Measurements from ENCODE around the gene SDE2.
"Not testable (repeated sequence)": the region's sequence is repeated elsewhere in the genome, so short reads cannot be mapped to it uniquely, and the experiment has no call there.

Gene SDE2

DNA sequence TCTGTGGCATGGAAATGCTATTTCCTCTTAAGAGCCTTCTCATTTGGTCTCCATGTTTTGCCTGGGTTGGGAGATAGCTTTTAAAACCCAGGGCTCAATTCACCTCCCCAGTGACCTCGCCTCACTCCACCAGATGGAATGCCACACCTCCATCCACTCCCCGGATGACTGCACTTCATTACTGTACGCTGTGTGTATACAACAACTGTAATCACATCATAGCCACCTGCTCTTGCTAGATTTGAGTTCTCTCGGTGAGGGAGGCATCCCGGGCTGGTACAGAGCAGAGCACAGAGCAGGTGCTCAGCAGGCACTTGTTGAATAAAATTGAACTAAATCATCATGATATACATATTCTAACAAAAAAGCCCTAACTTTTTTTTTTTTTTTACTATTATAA, 26.0 kb downstream of the SDE2 start:
- DNase-seq: no peak

- DNase-seq: no peak
These were observed 26.6 kb downstream of the SDE2 start for GRCh38 chr1:225972344-225973152.

DNA sequence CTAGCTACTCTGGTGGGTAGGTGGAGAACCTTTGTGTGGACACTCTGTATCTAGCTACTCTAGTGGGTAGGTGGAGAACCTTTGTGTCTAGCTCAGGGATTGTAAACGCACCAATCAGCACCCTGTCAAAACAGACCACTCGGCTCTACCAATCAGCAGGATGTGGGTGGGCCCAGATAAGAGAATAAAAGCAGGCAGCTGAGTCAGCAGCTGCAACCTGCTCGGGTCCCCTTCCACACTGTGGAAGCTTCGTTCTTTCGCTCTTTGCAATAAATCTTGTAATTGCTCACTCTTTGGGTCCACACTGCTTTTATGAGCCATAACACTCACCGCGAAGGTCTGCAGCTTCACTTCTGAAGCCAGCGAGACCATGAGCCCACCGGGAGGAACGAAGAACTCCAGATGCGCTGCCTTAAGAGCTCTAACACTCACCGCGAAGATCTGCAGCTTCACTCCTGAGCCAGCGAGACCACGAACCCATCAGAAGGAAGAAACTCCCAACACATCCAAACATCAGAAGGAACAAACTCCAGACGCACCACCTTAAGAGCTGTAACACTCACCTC, 28.5 kb downstream of the SDE2 start:
- not testable (repeated sequence) for DNase-seq

DNA sequence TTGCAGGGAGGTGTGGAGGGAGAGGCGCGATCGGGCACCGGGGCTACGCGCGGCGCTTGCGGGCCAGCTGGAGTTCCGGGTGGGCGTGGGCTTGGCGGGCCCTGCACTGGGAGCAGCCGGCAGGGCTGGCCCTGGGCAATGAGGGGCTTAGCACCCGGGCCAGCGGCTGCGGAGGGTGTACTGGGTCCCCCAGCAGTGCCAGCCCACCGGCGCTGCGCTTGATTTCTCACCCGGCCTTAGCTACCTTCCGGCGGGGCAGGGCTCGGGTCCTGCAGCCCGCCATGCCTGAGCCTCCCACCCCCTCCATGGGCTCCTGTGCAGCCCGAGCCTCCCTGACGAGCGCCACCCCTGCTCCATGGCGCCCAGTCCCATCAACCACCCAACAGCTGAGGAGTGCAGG, 29.4 kb downstream of the SDE2 start:
- not testable (repeated sequence) for DNase-seq

DNA sequence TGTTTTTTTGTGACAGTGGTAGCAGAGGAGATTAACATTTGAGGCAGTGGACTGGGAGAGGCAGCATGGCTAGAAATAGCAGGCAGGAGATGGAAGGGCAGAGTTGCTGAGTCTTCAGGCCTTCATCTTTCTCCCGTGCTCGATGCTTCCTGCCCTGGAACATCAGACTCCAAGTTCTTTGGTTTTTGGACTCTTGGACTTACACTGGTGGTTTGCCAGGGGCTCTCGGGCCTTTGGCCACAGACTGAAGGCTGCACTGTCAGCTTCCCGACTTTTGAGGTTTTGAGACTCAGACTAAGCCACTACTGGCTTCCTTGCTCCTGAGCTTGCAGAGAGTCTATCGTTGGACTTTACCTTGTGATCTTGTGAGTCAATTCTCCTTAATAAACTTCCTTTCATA, 33.9 kb downstream of the SDE2 start:
- DNase-seq: no peak

DNA sequence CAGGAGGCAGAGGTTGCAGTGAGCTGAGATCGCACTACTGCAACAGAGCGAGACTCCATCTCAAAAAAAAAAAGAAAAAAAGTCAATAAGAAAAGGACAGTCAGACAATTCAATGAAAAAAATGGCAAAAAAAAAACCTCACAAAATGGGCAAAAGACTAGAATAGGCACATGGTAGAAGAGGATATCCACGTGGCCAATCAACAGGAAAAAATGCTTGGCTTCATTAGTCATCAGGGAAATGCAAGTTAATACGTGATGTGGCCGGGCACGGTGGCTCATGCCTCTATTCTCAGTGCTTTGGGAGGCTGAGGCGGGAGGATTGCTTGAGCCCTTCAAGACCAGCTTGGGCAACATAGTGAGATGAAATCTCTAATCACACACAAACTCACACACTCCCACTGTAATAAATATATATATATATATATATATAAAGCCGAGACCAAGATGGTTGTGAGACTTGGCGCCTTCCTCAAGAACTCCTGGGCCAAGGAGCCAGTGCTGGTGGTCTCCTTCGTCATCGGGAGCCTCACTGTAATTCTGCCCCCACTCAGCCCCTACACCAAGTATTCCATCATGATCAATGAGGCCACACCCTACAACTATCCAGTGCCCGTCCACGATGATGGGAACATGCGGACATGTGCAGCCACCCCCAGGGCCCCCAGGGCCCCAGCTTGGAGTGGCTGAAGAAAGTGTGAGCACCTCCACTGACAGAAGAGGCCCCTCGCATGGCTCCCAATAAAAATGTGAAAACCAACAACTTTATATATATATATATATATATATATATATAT, 35.2 kb downstream of the SDE2 start:
- no peak for DNase-seq

GRCh38 chr1:225962440-225962975, 36.6 kb downstream of the SDE2 start:
- peak in 1 of 2 experiments; percentile 15 for DNase-seq

- no peak for DNase-seq
These were observed 37.3 kb downstream of the SDE2 start for GRCh38 chr1:225961659-225962439.

- no peak for DNase-seq
These were observed 41.1 kb downstream of the SDE2 start for GRCh38 chr1:225958041-225958440.

DNA sequence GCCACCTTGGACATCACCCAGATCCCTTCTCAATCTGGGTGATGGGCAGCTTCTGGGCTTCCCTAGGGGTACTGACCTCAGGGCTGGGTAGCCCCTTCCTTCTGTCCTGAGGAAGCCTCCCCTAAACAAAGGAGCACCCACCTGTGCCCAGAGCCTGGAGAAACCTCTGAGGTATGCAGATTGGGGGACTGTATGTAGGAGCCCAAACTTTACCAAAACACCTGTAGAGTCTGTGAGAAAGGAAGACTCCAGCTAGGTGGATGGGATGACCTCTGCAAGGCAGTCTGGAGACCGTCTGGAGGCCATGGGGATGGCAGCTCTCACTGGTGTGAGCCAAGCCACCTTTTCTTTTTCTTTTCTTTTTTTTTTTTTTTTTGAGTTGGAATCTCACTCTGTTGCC, 44.4 kb downstream of the SDE2 start:
- DNase-seq: no peak

GRCh38 chr1:225953315-225953714, 45.8 kb downstream of the SDE2 start:
- DNase-seq: no peak

DNA sequence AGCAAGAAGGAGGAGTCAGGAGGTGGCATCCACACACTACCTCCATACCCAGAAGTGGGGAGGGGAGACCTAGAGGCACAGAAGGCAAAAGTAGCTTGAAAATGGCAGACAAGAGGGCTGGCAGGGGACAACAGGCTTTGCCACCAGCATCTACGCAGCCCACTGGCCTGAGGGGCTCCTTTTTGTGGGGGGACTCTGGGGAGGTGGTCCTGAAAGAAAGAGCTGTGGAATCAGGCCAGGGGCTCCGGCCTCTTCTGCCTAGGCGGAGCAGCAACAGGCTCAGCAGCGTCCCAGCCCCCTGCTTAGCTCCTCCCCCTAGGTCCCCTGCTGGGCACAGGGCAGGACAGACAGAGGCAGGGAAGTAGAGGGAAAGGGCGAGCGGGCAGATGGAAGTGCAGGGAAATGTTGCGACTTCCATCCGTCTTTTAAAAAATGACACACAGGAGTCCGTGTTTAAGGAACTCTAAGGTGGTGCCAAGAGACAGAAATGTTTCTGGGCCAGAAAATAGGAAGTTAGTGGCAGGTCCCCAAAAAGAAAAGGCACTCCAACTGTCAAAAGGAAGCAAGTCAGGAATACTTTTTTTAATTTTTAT, 48.1 kb downstream of the SDE2 start:
- no peak for DNase-seq

GRCh38 chr1:225949041-225949440, 50.1 kb downstream of the SDE2 start:
- DNase-seq: no peak

GRCh38 chr1:225946803-225947202, 52.3 kb downstream of the SDE2 start:
- DNase-seq: no peak

- DNase-seq: no peak
These were observed 53.0 kb downstream of the SDE2 start for GRCh38 chr1:225946082-225946620.

GRCh38 chr1:225945564-225945963, 53.6 kb downstream of the SDE2 start:
- no peak for DNase-seq

GRCh38 chr1:225944951-225945350, 54.2 kb downstream of the SDE2 start:
- no peak for DNase-seq

GRCh38 chr1:225944387-225944786, 54.8 kb downstream of the SDE2 start:
- DNase-seq: no peak

- no peak for DNase-seq
These were observed 55.6 kb downstream of the SDE2 start for GRCh38 chr1:225943582-225943981.

DNA sequence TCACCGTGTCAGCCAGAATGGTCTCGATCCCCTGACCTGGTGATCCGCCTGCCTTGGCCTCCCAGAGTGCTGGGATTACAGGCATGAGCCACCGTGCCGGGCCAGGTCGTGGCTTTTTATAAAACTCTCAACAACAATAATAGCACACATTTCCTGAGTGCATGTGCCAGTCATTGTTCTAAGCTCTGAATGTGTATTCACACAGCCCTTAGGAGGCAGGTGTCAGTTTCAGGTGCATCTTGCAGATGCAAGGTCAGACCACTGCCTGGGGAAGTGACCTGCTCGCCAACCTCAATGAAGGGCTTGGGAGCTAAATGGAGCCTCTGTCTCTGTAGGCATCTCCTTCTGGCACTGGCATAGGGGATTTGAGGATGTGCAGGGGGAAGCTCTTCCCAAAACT, 56.6 kb downstream of the SDE2 start:
- no peak for DNase-seq

GRCh38 chr1:225941942-225942222, 57.3 kb downstream of the SDE2 start:
- DNase-seq: no peak

- DNase-seq: no peak
These were observed 57.8 kb downstream of the SDE2 start, which contains the start of gene LEFTY2 for GRCh38 chr1:225941187-225941941. Gene LEFTY2, minus strand, starts transcription at chr1:225941220. Its CDS starts 80 bp downstream, at chr1:225941140.
